Astrocyte (in vitro differentiated cells and primary cell): ENCODE results near the gene OPCML. TPM values are rescaled to one million over a fixed set of nuclear protein-coding genes. Genes with fewer than 3 reads are reported as not detected.

ENCODE experiments used
- DNase-seq: peaks from one replicate; pipeline ENCODE4 v3.0.0-alpha.2; 2010; ENCODE audit warnings: low read depth
- FAIRE-seq: peaks from 2 replicates; lab custom pipeline; 2011; peaks lifted over from hg19 to GRCh38; lab: Jason Lieb, UNC
- H2AFZ ChIP-seq: 2 replicates; pipeline ENCODE4 v1.6.0; 2012; ENCODE audit warnings: low read depth, low read length, inconsistent platforms
- H3K27ac ChIP-seq: 2 replicates; pipeline ENCODE4 v1.5.1; 2011; ENCODE audit warnings: low read depth, low read length, inconsistent platforms
- H3K27me3 ChIP-seq: 2 replicates; pipeline ENCODE4 v1.6.0; 2011; ENCODE audit warnings: low read length, inconsistent platforms; ENCODE audit not compliant: insufficient read depth
- H3K36me3 ChIP-seq: 2 replicates; pipeline ENCODE4 v1.5.1; 2011; ENCODE audit warnings: low read length, inconsistent platforms; ENCODE audit not compliant: insufficient read depth
- H3K4me1 ChIP-seq: 2 replicates; pipeline ENCODE4 v1.5.1; 2011; ENCODE audit warnings: low read length, inconsistent platforms; ENCODE audit not compliant: insufficient read depth
- H3K4me2 ChIP-seq: 2 replicates; pipeline ENCODE4 v1.6.0; 2012; ENCODE audit warnings: low read length, inconsistent platforms
- H3K4me3 ChIP-seq: 2 replicates; pipeline ENCODE4 v1.5.1; 2011; ENCODE audit warnings: low read depth, mild to moderate bottlenecking, low read length, inconsistent platforms; ENCODE audit not compliant: insufficient read depth
- H3K79me2 ChIP-seq: 2 replicates; pipeline ENCODE4 v1.6.0; 2012; ENCODE audit warnings: mild to moderate bottlenecking, low read length, inconsistent platforms; ENCODE audit not compliant: insufficient read depth
- H3K9ac ChIP-seq: 2 replicates; pipeline ENCODE4 v1.6.0; 2012; ENCODE audit warnings: mild to moderate bottlenecking, low read length, inconsistent platforms
- H3K9me3 ChIP-seq: 2 replicates; pipeline ENCODE4 v1.5.1; 2012; ENCODE audit warnings: low read depth, mild to moderate bottlenecking, low read length, inconsistent platforms; ENCODE audit not compliant: insufficient read depth
- H4K20me1 ChIP-seq: 2 replicates; pipeline ENCODE4 v1.6.0; 2012; ENCODE audit warnings: low read length, inconsistent platforms; ENCODE audit not compliant: insufficient read depth
- H3K27ac Mint-ChIP-seq: one replicate; pipeline ENCODE4 v1.8.0; 2021; ENCODE audit warnings: mild to moderate bottlenecking, mixed read lengths; ENCODE audit not compliant: unreplicated experiment
- H3K27me3 Mint-ChIP-seq: one replicate; pipeline ENCODE4 v1.8.0; 2021; ENCODE audit warnings: low read depth, mixed read lengths; ENCODE audit not compliant: unreplicated experiment
- H3K36me3 Mint-ChIP-seq: one replicate; pipeline ENCODE4 v1.8.0; 2021; ENCODE audit warnings: low read depth, mixed read lengths; ENCODE audit not compliant: unreplicated experiment
- H3K4me1 Mint-ChIP-seq: one replicate; pipeline ENCODE4 v1.8.0; 2021; ENCODE audit warnings: low read depth, mixed read lengths; ENCODE audit not compliant: unreplicated experiment
- H3K4me3 Mint-ChIP-seq: one replicate; pipeline ENCODE4 v1.8.0; 2021; ENCODE audit warnings: mild to moderate bottlenecking, moderate library complexity, mixed read lengths; ENCODE audit not compliant: unreplicated experiment
- H3K9me3 Mint-ChIP-seq: one replicate; pipeline ENCODE4 v1.8.0; 2021; ENCODE audit warnings: mild to moderate bottlenecking, mixed read lengths; ENCODE audit not compliant: unreplicated experiment
- CTCF ChIP-seq: IDR thresholded peaks from 2 replicates; pipeline ENCODE4 v1.5.1; 2011; ENCODE audit warnings: low read depth, mild to moderate bottlenecking, inconsistent platforms, low read length, moderate library complexity; ENCODE audit not compliant: insufficient read depth
- EZH2 ChIP-seq: IDR thresholded peaks from 2 replicates; pipeline ENCODE4 v1.6.1; 2012; ENCODE audit warnings: mild to moderate bottlenecking, low read length, inconsistent platforms; ENCODE audit not compliant: insufficient read depth
- total RNA-seq: library from RNA; stranded (reverse); gene quantifications from 2 replicates; pipeline ENCODE4 v1.2.1, GENCODE V29; 2021

OPCML gene
- total RNA-seq, 1 donor from 2014 or later = 7.9 TPM

DNA sequence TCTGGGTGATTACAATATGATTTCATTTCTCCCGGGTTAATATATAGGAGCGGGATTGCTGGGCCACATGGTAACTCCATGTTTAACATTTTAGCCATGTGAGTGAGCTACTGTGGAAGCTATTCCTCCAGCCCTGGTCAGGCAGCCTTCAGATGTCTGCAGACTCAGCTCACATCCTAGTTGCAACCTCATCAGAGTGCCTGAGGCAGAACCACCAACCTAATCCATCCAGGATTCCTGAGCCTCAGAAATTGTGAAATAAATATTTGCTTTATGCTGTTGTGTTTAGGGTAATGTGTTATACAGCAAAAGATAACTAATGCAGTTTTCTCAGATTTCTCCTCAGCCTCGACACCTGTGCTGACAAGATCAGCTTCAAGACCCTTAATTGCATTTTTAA lies 676.8 kb downstream of the OPCML start:
- Mint-ChIP-seq H3K27ac (no peak overlapping the region), H3K4me1 (peaks cover 8% of the 10 kb centered on the region), H3K27me3 (no peaks in the 10 kb centered on the region), H3K9me3 (peaks cover 6% of the 10 kb centered on the region), H3K36me3 (peaks cover 2% of the 10 kb centered on the region), H3K4me3 (no peak overlapping the region)
- Histone ChIP-seq H3K36me3 (no peaks in the 10 kb centered on the region), H3K79me2 (no peaks in the 10 kb centered on the region), H3K4me2 (no peak overlapping the region), H4K20me1 (no peaks in the 10 kb centered on the region), H3K9ac (no peak overlapping the region), H3K27me3 (no peaks in the 10 kb centered on the region), H3K27ac (no peak overlapping the region), H3K4me1 (no peaks in the 10 kb centered on the region), H3K4me3 (no peak overlapping the region), H3K9me3 (peaks cover 4% of the 10 kb centered on the region), H2AFZ (no peak overlapping the region)
- TF ChIP-seq CTCF (no peak), EZH2 (no peak)
- FAIRE-seq (no peak), DNase-seq (no peak)

DNA sequence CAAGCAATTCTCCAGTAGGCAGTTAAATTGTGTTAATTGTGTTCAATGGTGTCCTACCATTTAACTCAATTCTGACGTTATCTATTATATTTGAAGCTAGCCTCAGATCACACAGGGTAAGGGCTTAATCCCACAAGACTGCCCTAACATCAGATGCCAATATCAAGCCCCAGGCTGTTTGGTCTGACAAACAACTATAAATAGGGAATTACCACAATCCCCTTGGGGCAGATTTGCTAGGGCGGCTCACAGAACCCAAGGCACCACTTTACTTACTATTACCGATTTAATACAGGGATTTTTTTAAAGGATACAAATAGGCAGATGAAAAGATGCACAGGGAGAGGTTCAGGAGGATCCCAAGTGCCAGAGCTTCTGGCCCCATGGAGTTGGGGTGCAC lies 678.4 kb downstream of the OPCML start:
- FAIRE-seq (no peak), DNase-seq (no peak)
- Mint-ChIP-seq H3K4me1 (peaks cover 8% of the 10 kb centered on the region), H3K4me3 (no peak overlapping the region), H3K27ac (no peak overlapping the region), H3K36me3 (peaks cover 4% of the 10 kb centered on the region), H3K9me3 (peaks cover 6% of the 10 kb centered on the region), H3K27me3 (no peaks in the 10 kb centered on the region)
- Histone ChIP-seq H3K4me3 (no peak overlapping the region), H3K9me3 (peaks cover 4% of the 10 kb centered on the region), H3K36me3 (no peaks in the 10 kb centered on the region), H3K4me1 (no peaks in the 10 kb centered on the region), H3K79me2 (no peaks in the 10 kb centered on the region), H4K20me1 (no peaks in the 10 kb centered on the region), H3K4me2 (no peak overlapping the region), H3K27me3 (no peaks in the 10 kb centered on the region), H3K9ac (no peak overlapping the region), H2AFZ (no peak overlapping the region), H3K27ac (no peak overlapping the region)
- no peak for TF ChIP-seq CTCF
- no peak for TF ChIP-seq EZH2

DNA sequence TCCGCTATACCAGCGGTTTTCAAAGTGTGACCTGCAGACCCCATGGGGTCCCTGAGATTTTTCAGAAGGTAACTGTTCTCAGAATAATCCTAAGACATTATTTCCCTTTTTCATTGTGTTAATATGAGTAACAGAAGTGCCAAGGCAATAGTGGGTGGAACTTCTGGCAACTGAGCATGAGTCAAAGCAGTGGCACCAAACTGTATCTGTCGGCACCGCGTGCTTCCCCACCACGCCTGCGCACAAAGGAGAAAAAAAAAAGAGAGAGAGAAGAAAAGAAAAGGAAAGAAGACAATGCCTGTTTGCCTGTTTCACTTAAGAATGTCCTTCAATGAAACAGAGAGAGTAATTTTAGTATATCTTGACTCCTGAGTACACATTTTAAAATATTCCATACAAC lies 679.9 kb downstream of the OPCML start:
- Histone ChIP-seq H2AFZ (no peak overlapping the region), H3K36me3 (no peaks in the 10 kb centered on the region), H3K9ac (no peak overlapping the region), H3K4me1 (no peaks in the 10 kb centered on the region), H3K27ac (no peak overlapping the region), H3K79me2 (no peaks in the 10 kb centered on the region), H3K4me3 (no peak overlapping the region), H3K27me3 (no peaks in the 10 kb centered on the region), H3K9me3 (peaks cover 4% of the 10 kb centered on the region), H4K20me1 (no peaks in the 10 kb centered on the region), H3K4me2 (no peak overlapping the region)
- no peak for FAIRE-seq
- Mint-ChIP-seq H3K27ac (no peak overlapping the region), H3K36me3 (peaks cover 4% of the 10 kb centered on the region), H3K4me3 (no peak overlapping the region), H3K27me3 (no peaks in the 10 kb centered on the region), H3K9me3 (peaks cover 6% of the 10 kb centered on the region), H3K4me1 (peaks cover 13% of the 10 kb centered on the region)
- DNase-seq = no peak
- TF ChIP-seq EZH2 (no peak), CTCF (no peak)
